ENCODE results near the gene ITGA8. TPM values are rescaled to one million over a fixed set of nuclear protein-coding genes. Genes with fewer than 3 reads are reported as not detected.

Gene ITGA8
- total and polyA plus RNA-seq, 9 of the 15 experiments (the other 6 are each of a cell fraction or from before 2014, with no cell fraction given) = 0.01 to 0.07 (median 0.04) TPM; not detected in 5

DNA sequence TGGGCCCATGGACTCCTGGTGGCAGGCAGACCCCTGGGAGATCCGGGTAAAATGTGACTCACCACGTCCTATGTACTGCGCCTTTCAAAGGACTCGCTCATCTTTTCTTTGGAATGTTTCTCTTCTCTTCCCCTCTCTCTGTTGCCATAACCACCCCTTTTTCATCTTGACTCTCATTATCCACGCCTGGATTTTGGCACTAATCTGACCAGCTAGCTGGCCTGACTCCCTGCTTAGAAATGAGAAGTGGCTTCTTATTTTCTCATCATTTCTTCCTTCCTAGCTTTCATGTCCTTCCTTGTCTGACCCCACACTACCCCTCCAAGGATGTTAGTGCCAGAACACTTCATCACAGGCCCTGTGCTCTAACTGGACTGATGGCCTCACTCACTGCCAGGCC is 250.6 kb downstream of the ITGA8 start (continued):
- no peak for TF ChIP-seq ZNF561 (CRISPR knock-in tag; conservative IDR thresholded peaks at IDR 0.05)
- no peak for TF ChIP-seq ZNF274 (IDR thresholded peaks at IDR 0.05; ENCODE audit: borderline replicate concordance, low read depth, low read length)
- no peak for TF ChIP-seq CHD2 (IDR thresholded peaks at IDR 0.05; ENCODE audit: low read depth, low read length)
- no peak for TF ChIP-seq EP400 (IDR thresholded peaks at IDR 0.05)
- TF ChIP-seq TGIF2 (CRISPR knock-in tag; IDR thresholded peaks at IDR 0.05) = no peak

DNA sequence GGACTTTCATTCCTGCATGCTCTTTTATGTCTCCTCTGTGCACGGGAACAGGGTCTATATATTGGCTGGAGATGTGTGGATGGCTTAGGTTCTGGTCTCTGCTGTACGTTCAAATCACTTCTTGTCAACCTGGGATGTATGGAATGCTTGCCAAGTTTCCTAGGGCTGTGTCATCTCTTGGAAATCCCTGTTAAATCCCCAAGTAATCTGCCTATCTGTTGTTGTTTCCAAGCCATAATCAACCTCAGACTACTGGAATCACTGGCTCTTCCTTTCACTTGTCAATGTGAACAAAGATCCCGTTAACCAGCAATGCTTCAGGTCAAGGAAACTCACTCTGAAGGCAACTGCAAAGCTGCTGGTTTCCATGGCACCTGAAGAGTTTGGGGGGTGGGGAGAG is 255.3 kb downstream of the ITGA8 start:
- intact Hi-C loops (cut with micrococcal nuclease) = no loop called here
- FAIRE-seq (no peak), DNase-seq (ENCODE audit: extremely low read depth in 1 of 4, low spot score in 3 of 4) (no peak), ATAC-seq (no peak)
- no peak overlapping the region for H3K4me3 ChIP-seq
- no peaks in the 10 kb centered on the region for H3K27me3 ChIP-seq (ENCODE audit: control insufficient read depth in 2 of 2, insufficient read depth in 2 of 2, low read length in 2 of 2)
- ChIA-PET POLR2A (no interaction called here), CTCF (ENCODE audit: low intra/inter-chr PET ratio) (no interaction called here)
- no peaks in the 10 kb centered on the region for H3K79me2 ChIP-seq (ENCODE audit: control insufficient read depth, insufficient read depth, low read length)
- H3K4me2 ChIP-seq (ENCODE audit: insufficient read depth, low read length) = no peak overlapping the region
- 41% methylated on average over 3 of the region's 3 CpGs for WGBS (ENCODE audit: insufficient coverage, low coverage, missing lambda C conversion rate)
- TF ChIP-seq PYGO2 (tag; IDR thresholded peaks at IDR 0.05) (no peak), BRD9 (IDR thresholded peaks at IDR 0.05; ENCODE audit: low read depth, partially characterized antibody) (no peak), ZBTB34 (CRISPR knock-in tag; IDR thresholded peaks at IDR 0.05) (no peak), U2AF2 (optimal IDR thresholded peaks at IDR 0.05; ENCODE audit: low read depth, low read length) (no peak), KDM5B (IDR thresholded peaks at IDR 0.05; ENCODE audit: insufficient replicate concordance, low read depth, low read length) (no peak), MLX (CRISPR knock-in tag; conservative IDR thresholded peaks at IDR 0.05) (no peak), EP300 (IDR thresholded peaks at IDR 0.05; ENCODE audit: low read length) (no peak), HDAC3 (IDR thresholded peaks at IDR 0.05; ENCODE audit: borderline replicate concordance, partially characterized antibody) (no peak)
- TF ChIP-seq, protein P1, sequence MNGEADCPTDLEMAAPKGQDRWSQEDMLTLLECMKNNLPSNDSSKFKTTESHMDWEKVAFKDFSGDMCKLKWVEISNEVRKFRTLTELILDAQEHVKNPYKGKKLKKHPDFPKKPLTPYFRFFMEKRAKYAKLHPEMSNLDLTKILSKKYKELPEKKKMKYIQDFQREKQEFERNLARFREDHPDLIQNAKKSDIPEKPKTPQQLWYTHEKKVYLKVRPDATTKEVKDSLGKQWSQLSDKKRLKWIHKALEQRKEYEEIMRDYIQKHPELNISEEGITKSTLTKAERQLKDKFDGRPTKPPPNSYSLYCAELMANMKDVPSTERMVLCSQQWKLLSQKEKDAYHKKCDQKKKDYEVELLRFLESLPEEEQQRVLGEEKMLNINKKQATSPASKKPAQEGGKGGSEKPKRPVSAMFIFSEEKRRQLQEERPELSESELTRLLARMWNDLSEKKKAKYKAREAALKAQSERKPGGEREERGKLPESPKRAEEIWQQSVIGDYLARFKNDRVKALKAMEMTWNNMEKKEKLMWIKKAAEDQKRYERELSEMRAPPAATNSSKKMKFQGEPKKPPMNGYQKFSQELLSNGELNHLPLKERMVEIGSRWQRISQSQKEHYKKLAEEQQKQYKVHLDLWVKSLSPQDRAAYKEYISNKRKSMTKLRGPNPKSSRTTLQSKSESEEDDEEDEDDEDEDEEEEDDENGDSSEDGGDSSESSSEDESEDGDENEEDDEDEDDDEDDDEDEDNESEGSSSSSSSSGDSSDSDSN (IDR thresholded peaks at IDR 0.05; ENCODE audit: borderline replicate concordance in 1 of 2, low read depth in 2 of 2, low read length in 2 of 2) = no peak
- no peak overlapping the region for H3K9ac ChIP-seq (ENCODE audit: insufficient read depth in 1 of 2, low read depth in 2 of 2, low read length in 2 of 2)
- no peaks in the 10 kb centered on the region for H3K9me3 ChIP-seq (replicated peaks; ENCODE audit: control insufficient read depth, insufficient read depth, low read depth, low read length)
- H3K9me1 ChIP-seq (ENCODE audit: control insufficient read depth, insufficient read depth, low read length) = no peaks in the 10 kb centered on the region
- H2AFZ ChIP-seq (ENCODE audit: low read depth, low read length) = no peak overlapping the region
- H3K27ac ChIP-seq (ENCODE audit: extremely low read depth, low read depth, low read length) = no peak overlapping the region
- BruUV-seq (replicated peaks) = no TSS peak
- peaks cover 0 to 10% of the 10 kb centered on the region in 2 experiments; a peak in 2 of 5 replicates for H3K4me1 ChIP-seq (replicated peaks in 1 of 2; ENCODE audit: control insufficient read depth in 2 of 2, insufficient read depth in 2 of 2, low read length in 2 of 2)
- no peaks in the 10 kb centered on the region for H3K36me3 ChIP-seq (ENCODE audit: control insufficient read depth, insufficient read depth, low read length)
- in situ Hi-C loops (cut with MboI) = no loop called here
- H4K20me1 ChIP-seq (replicated peaks; ENCODE audit: control insufficient read depth, insufficient read depth, low read length) = no peaks in the 10 kb centered on the region
